ENCODE results near the gene EIF3B.
"Not testable (repeated sequence)": the region's sequence is repeated elsewhere in the genome, so short reads cannot be mapped to it uniquely, and the experiment has no call there.

EIF3B gene

GRCh38 chr7:2354186-2354938 lies at the start of gene EIF3B:
TSS of gene EIF3B (plus strand) at chr7:2354827. CDS start at chr7:2354922, 95 bp downstream.
- DNase-seq (ENCODE audit: low read depth in 3 of 3, low spot score in 1 of 3), result peak; percentile 73 to 80 (median 79)

- DNase-seq (ENCODE audit: low read depth in 3 of 3, low spot score in 1 of 3), result not testable (repeated sequence)
Measured at GRCh38 chr7:2305258-2305657, 49.4 kb upstream of the EIF3B start.

GRCh38 chr7:2306688-2307087 lies 47.9 kb upstream of the EIF3B start:
- no peak for DNase-seq (ENCODE audit: low read depth in 3 of 3, low spot score in 1 of 3)

- DNase-seq (ENCODE audit: low read depth in 3 of 3, low spot score in 1 of 3), result no peak
Measured at GRCh38 chr7:2307690-2308107, 46.9 kb upstream of the EIF3B start.

- DNase-seq (ENCODE audit: low read depth in 3 of 3, low spot score in 1 of 3), result no peak
Measured at GRCh38 chr7:2309889-2310331, 44.7 kb upstream of the EIF3B start.

- no peak for DNase-seq (ENCODE audit: low read depth in 3 of 3, low spot score in 1 of 3)
Measured at GRCh38 chr7:2312267-2312929, 42.2 kb upstream of the EIF3B start.

GRCh38 chr7:2313450-2314208 lies 41.0 kb upstream of the EIF3B start:
- peak in 1 of 3 donors; percentile 8 for DNase-seq (ENCODE audit: low read depth in 3 of 3, low spot score in 1 of 3)

- peak; percentile 89 to 97 (median 95) for DNase-seq (ENCODE audit: low read depth in 3 of 3, low spot score in 1 of 3)
Measured at GRCh38 chr7:2314209-2314955, 40.2 kb upstream of the EIF3B start, which contains the start of gene SNX8. TSS of gene SNX8 (minus strand) at chr7:2314441. CDS start at chr7:2314421, 20 bp downstream.

- not testable (repeated sequence) for DNase-seq (ENCODE audit: low read depth in 3 of 3, low spot score in 1 of 3)
Measured at GRCh38 chr7:2314956-2315530, 39.6 kb upstream of the EIF3B start.

- no peak for DNase-seq (ENCODE audit: low read depth in 3 of 3, low spot score in 1 of 3)
Measured at GRCh38 chr7:2315787-2316186, 38.8 kb upstream of the EIF3B start.

- no peak for DNase-seq (ENCODE audit: low read depth in 3 of 3, low spot score in 1 of 3)
Measured at GRCh38 chr7:2316578-2316977, 38.0 kb upstream of the EIF3B start.

- no peak for DNase-seq (ENCODE audit: low read depth in 3 of 3, low spot score in 1 of 3)
Measured at GRCh38 chr7:2317556-2318293, 36.9 kb upstream of the EIF3B start.

- no peak for DNase-seq (ENCODE audit: low read depth in 3 of 3, low spot score in 1 of 3)
Measured at GRCh38 chr7:2321020-2321419, 33.6 kb upstream of the EIF3B start.

- no peak for DNase-seq (ENCODE audit: low read depth in 3 of 3, low spot score in 1 of 3)
Measured at GRCh38 chr7:2325162-2325561, 29.5 kb upstream of the EIF3B start.

- DNase-seq (ENCODE audit: low read depth in 3 of 3, low spot score in 1 of 3), result no peak
Measured at GRCh38 chr7:2326951-2327350, 27.7 kb upstream of the EIF3B start.

- no peak for DNase-seq (ENCODE audit: low read depth in 3 of 3, low spot score in 1 of 3)
Measured at GRCh38 chr7:2330493-2330892, 24.1 kb upstream of the EIF3B start.

GRCh38 chr7:2331707-2332106 lies 22.9 kb upstream of the EIF3B start:
- DNase-seq (ENCODE audit: low read depth in 3 of 3, low spot score in 1 of 3), result no peak

GRCh38 chr7:2332606-2333231 lies 21.9 kb upstream of the EIF3B start:
- DNase-seq (ENCODE audit: low read depth in 3 of 3, low spot score in 1 of 3), result not testable (repeated sequence)

- DNase-seq (ENCODE audit: low read depth in 3 of 3, low spot score in 1 of 3), result no peak
Measured at GRCh38 chr7:2336626-2337299, 17.9 kb upstream of the EIF3B start.
